ENCODE measurements around the gene PLEK2.
"Not testable (repeated sequence)": the region's sequence is repeated elsewhere in the genome, so short reads cannot be mapped to it uniquely, and the experiment has no call there.

The PLEK2 gene, protein sequence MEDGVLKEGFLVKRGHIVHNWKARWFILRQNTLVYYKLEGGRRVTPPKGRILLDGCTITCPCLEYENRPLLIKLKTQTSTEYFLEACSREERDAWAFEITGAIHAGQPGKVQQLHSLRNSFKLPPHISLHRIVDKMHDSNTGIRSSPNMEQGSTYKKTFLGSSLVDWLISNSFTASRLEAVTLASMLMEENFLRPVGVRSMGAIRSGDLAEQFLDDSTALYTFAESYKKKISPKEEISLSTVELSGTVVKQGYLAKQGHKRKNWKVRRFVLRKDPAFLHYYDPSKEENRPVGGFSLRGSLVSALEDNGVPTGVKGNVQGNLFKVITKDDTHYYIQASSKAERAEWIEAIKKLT

DNA sequence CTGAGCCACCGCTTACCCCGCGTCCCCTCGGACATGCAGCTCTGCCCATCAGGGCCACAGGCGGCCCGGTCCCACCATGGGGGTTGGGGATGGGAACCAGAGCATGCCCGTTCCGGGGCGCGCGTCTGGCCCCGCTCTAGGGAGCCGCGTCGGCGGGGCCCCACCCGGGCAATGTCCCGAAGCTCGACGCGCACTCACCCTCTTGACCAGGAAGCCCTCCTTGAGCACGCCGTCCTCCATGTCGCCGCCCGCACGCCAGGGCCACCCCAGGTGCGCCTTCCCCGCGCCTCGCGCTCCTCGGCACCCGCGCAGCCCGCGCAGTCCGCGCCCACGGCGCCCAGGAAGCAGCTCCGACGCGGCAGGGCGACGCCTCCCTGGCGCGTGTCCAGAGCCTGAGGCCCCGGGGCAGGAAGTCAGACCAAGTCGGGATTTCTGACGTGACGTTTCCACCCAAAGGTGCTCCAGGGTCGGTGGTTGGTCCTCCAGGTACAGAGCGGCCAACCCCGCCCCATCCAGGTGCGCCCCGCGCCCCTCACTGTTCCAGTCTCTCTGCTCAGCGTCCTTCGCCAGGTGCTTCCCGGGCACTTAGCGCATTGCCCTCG, at the start of gene PLEK2:
Gene PLEK2, minus strand, starts transcription at position 346 of the 602 bp plus-strand sequence. Its CDS starts 106 bp downstream, at position 240.
- DNase-seq: no peak

DNA sequence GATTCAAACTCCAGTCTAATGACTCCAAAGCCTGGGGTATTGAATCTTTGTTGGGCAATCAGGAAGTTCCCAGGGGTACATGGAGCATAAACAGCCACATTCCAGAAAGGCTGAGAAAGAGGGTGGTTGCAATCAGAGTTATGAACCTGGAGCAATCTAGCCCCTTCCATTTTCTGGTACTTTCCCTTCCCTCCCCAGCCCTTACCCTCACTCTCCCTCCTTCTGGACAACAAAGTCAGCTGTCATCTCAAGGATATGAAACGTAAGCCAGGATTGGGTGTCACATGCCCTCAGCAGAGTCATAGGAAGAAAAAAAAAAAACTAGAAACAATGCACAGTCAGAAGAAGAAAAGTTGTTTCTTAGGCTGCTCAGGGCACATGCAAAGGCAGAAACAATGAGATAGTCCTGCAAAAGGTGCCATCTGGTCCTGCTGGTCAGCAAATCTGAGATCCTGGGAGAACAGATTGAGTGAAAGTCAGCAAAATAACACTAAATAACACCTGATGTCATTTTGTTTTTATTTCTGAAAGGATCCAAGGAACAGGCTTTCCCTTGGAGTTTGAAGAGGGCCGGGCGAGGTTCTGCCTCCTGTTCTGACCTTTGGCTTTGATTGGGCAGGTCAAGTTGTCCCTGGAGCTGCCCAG, 49.5 kb upstream of the PLEK2 start:
- no peak for DNase-seq

DNA sequence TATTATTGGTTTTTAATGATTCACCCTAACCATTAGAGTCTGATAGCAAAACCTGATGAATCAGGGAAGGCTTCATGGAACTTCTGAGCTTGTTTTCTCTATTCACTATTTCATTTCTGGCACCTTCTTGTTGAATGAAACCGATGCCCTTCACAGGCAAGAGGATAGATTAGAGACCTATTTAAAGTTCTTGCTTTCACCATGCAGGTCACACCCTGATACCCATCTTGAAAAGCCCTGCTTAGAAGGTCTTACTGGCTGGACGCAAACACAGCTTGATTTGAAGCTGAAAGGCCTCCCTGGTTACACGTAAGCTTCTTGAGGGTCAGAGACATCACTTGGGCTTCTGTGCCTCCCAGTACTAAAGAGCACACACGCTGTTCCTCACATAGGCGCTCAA, 47.4 kb upstream of the PLEK2 start:
- DNase-seq: no peak

DNA sequence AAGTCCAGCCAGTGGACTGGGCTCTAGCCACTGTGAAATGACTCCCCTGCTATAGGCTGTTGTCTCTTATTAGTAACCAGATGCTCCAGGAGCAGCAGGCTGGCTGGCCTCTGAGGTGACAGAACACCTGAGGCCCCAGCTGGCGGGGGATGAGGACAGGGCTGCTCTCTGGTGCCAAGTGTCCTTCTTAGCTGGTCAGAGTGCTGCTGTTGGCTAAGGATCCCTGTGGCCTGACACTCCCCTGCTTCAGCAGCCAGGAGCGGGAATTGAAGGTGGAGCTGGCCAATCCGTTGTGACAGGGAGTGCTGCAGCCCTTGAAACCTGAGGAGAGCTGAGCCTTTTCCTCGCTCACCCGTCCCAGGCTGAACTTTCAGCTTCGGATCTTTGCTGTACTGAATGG, 45.8 kb upstream of the PLEK2 start:
- DNase-seq: no peak

DNA sequence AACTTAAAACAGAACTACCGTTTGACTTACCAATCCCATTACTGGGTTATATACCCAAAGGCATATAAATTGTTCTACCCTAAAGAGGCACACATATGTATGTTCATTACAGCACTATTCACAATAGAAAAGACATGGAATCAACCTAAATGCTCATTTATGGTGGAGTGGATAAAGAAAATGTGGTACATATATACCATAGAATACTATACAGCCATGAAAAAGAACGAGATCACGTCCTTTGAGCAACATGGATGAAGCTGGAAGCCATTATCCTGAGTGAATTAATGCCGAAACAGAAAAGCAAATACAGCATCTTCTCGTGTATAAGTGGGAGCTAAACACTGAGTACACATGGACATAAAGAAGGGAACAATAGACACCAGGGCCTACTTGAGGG, 44.8 kb upstream of the PLEK2 start:
- no peak for DNase-seq

DNA sequence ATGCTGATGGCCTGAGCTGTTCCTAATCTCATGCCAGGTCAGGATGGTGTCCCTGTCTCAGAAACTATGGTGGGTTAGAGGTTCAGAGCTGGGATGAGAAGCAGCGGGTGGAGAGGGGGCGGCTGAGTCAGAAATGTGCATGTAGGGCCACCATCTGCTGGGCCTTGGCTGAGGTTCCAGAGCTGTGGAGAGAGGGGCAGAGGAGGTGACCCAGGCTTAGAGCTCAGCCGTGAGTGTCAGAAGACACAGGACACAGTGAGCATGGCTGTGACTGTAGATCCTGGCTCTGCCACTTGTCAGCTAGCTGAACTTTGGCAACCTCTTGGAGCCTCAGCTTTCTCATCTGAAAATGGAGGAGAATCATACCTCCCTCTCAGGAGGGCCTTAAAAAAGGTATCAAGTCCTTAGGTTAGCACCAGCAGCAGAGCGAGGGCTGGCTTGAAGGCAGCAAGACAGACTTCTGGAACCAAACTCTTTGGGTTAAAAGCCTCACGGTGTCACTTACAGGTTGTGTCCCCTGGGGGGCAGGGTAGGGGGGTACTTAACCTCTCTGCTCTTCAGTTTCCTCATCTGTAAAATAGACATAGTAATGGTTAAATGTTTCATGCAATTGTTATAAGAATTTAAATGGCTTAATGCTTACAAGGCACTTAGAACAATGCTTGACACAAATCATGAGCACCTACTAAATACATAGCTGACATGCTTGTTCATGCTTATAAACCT, 41.8 kb upstream of the PLEK2 start:
- no peak for DNase-seq

DNA sequence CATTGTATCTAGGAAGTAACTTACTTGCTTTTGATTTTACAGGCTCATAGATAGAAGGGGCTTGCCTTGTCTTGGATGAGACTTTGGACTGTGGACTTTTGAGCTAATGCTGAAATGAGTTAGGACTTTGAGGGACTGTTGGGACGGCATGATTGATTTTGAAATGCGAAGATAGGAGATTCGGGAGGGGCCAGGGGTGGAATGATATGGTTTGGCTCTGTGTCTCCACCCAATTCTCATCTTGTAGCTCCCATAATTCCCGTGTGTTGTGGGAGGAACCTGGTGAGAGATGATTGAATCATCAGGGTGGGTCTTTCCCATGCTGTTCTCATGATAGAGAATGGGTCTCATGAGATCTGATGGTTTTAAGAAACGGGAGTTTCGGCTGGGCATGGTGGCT, 39.7 kb upstream of the PLEK2 start:
- DNase-seq: not testable (repeated sequence)

DNA sequence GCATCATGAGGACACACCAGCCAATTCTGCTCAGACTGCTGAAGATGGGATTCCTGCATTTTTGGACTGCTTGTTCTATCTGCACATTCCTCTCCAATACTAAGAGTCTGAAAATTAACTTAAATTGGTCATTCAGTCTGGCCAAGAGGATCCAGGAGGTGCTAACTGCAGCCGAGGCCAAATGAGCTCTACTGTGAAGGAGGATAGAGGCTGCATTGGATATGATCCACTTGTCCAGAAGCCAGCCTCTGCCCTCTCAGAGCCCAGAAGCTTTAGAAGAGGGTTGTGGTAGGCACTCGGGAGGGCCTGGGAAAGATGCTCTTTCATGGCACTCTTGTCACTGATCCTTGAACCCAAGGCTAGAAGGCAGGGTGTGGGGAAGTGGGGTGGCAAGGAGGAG, 37.1 kb upstream of the PLEK2 start:
- DNase-seq: no peak

DNA sequence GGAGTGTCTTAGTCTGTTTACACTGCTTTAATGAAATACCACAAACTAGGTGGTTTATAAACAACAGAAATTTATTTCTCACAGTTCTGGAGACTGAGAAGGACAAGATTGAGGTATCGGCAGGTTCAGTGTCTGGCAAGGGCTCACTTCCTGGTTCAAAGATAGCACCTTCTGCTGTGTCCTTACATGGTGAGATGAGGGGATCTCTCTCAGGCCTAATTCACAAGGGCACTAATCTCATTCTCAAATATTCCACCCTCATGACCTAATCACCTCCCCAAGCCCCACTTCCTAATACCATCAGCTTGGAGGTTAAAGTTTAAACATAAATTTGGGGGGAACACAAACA, 35.0 kb upstream of the PLEK2 start:
- DNase-seq: no peak

DNA sequence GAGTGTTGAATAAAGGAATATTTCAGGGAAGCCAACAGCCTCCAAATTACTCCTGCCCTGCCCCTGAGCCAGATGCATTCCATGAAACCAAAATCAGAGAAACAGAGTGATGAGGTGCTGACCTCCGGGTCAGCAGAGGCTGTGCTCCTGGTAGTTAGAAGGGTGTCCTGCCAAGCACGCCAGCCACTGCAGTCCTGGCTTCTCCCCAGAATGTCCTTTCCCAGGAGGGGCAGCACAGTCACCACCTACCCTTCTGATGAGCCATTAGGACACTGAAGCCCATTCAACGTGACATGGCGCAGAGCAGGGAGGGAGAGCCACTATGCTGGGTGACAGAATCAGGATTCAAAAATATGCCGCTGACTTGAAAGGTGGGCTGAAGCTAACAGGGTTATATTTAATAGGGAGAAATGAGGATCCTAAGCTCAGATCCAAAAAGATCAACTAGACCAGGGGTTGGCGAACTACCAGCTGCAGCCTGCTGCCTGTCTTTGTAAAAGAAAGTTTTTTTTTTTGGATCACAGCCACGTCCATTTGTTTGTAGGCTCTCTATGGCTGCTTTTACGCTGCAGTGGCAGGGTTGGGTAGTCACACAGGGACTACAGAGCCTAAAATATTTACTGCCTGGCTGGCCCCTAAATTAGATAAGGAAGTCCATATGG, 34.5 kb upstream of the PLEK2 start:
- DNase-seq: peak; percentile 58

DNA sequence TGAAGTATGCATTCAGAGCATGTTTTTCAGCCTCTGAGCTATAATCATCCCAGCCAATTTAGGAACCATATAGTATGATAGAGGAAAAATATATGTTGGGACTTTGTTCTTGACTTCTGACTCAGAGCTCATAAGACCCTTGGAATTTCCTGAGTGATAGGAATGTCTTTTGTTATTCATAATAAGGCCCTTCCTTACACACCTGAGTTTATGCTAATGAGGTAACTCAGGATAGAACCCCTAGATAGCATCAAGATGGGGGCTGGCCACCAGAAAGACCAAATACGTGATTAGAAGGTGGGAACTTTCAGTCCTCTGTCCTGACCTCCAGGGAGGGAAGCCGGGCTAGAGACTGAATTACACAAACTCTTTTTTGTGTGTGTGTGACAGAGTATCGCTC, 32.4 kb upstream of the PLEK2 start:
- no peak for DNase-seq

DNA sequence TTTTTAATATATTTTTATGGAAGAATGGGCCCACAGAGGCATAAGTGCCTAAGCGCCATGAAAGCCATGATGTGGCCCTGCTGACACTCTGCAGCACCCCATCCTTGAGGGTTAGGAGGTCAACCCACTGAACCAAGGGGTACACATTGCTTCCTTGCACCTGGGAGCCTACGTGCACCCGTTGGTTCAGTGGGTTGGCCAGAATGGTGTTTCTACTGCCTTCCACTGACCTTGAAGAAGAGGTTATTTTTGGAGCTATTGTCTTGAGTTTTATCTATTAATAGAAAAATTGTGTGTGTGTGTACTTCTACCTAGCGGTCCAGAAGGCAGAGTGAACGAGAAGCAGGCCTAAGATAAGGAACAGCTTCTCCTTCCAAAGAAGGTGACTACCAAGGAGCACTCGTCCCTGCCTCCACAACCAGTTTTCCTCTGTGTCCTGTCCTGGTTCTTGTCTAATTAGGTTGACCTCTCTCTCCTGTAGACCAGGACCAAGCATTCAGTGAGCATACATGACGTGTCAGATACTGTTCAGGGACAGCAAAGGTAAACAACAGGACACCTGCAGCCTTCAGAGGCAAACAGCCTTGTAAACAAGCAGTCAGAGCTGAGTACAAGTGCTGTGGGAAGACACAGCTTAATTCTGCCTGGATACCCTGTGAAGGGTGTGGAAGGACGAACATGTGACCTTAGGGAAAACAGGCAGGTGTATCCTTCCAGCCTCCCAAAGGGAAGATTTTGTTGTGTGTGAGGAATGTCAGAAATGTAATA, 30.4 kb upstream of the PLEK2 start:
- DNase-seq: no peak

DNA sequence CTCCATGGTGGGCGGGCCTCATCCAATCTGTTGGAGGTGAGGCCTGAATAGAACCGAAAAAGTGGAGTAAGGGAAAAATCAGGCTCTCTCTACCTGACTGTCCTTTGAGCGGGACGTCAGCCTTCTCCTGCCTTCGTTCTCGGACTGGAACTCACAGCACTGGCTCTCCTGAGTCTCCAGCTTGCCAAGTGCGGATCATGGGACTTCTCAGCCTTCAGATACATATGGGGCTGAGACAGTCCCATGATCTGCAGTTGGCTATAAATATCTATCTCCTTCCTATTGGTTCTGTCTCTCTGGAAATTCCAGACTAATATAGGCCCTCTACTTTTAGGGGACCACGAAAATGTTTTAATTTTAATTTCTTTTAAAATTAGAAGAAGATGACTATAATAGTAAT, 29.7 kb upstream of the PLEK2 start:
- no peak for DNase-seq

DNA sequence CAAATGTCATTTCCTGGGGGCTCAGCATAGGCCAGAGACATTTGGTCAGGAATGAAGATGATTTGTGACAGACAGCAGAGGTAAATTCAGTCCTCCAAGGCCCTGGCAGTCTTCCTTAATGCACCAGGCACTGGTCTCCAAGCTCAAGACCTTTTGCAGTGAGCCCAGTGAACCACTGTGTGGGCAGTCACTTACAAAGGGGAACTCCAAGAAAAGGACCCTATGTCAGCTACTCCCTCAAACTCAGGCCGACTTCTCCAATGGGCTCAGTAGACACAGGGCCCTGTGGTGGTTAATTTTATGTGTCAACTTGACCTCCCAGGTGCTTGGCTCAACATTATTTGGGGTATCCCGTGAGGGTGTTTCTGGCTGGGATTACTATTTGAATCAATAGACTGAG, 29.3 kb upstream of the PLEK2 start:
- no peak for DNase-seq

DNA sequence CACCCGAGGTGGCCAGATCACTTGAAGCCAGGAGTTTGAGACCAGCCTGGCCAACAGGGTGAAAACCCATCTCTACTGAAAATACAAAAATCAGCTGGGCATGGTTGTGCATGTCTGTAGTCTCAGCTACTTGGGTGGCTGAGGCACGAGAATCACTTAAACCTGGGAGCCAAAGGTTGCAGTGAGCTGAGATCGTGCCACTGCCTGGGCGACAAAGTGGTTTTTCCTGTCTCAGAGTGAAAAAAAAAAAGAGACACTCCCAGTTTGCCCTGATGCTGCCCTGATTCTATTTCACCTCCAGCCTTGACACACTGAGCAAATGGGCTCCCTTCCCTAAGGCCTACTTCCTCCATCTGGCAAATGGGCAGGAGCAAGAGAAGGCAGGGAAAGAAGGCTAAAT, 28.5 kb upstream of the PLEK2 start:
- no peak for DNase-seq

DNA sequence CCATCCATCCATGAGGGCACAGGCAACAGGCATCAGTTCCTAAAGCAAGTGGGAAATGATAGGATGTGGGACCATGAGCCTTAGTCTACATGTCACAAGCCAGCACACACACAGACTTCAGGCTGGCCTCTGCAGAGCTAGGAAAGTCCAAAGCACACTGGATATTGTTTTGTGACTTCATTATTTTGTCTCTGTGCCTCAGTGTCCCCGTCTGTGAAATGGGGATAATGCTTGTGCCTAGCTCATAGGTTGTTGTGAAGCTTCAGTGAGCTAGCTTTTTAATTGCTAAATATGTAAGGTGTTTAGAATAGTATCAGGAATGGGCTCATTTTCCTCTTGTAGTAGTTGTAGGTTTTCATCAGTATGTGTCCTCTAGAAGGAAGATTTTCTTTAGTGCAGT, 27.0 kb upstream of the PLEK2 start:
- no peak for DNase-seq

DNA sequence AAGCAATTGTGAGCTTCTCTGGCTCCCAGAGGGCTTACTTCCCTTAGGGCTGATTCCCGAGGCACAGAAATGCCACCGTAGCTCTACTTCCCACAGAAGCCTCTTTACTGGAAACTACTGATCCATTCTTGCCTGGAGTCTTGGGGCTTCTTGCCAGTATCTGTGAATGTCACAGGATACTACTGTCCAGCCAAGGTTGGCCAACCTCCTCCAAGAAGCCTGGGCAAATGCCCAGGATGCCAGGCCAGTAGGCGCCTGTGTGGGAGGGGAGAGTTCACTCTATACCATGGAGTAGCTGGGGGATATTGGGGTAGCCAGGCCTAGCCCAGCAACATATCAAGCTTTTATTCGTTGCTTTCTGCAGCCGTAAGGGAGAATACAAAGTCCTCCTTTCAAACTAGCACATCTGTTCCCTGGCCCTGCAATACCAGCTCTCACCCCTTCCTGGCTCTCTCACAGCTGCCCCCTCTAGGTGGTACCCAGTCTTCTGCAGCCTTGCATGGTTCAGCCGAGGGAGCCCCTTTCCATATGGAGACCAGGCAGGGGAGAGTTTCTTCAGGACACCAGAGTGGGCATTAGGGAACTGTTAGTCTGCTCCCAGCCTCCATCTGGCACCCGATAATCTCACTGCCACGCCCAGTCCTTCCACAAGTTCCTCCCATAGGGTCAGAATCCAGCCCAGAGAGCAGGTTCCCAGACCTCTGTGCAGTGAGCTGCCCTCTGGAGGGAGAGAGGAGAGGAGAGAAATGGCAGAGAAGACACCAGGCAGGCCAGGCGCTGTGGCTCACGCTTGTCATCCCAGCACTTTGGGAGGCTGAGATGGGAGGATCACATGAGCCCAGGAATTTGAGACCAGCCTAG, 24.3 kb upstream of the PLEK2 start:
- DNase-seq: no peak

DNA sequence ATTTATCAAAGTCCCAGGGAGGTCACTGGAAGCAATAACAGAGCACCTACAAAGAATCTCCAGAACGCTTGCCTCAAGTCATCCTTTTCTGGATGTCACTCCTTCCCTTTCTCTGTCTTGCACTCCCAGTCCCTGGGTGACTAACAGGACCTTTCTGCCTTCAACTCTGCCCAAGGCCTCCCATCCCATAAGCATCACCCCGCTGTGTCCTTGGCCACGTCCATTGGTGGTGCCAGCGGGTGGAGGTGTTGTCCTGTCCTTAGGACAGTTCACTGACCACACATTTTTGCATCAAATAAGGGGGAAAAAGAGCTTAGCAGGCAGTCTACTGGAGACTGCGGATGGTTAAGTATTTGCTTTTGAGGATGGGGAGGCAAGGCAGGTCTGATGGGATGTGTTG, 23.6 kb upstream of the PLEK2 start:
- DNase-seq: no peak

DNA sequence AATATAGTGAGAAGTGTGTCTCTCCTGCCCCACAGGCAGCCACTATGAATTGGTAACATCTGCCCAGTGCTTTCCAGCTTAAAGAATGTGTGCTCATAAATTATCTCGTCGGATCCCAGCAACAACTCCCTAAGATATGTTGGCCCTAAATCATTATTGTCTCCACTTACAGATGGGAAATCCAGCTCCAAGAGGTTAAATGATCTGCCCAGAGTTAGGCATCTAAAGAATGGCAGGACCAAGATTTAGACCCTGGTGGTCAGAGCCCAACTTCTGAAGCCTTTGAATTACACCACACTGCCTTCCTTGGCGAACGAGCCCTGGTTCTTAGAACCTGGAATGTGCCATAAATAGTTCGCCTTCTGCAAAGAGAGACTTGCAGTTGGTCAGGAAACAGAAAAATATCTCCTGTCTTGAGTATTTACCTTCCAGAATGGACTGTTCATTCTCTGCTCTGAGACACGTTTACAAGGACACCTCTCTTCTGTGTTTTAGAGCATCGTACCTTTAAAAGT, 20.1 kb upstream of the PLEK2 start:
- DNase-seq: no peak

DNA sequence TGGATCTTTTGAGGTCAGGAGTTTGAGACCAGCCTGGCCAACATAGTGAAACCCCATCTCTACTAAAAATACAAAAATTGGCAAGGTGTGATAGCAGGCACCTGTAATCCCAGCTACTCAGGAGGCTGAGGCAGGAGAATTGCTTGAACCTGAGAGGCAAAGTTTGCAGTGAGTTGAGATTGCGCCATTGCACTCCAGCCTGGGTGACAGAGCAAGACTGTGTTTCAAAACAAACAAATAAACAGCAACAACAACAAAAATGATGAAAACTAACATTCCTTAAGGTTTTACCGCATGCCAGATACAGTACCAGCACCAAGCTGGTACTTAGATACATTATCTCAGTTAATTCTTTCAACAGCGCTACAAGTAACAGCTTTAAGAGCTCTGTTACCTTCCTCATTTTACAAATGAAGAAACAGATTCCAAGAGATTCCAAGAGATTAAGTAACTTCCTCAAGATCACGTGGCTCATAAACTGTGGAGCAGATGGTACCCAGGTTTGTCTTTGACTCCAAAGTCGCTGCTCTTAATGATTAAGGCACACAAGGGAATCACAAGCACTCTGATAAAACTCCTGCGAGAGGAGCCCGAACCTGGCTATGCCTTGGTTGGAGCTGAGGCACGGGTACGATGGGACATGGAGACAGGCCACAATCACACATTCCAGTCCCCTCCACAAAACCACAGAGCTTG, 17.7 kb upstream of the PLEK2 start:
- DNase-seq: no peak

Measured in NCI-H1092 treated with DMSO at 0.1 percent for 48 hours (cell line).